B cell (primary cell): ENCODE results near the gene MPIG6B.

ENCODE experiments used
- CTCF ChIP-seq: fragments of 200-600 bp; IDR thresholded peaks from one replicate; pipeline ENCODE4 v1.8.0; 2022; ENCODE audit warnings: antibody characterized with exemption, mild to moderate bottlenecking
- EZH2 ChIP-seq: IDR thresholded peaks from 2 replicates; pipeline ENCODE4 v1.6.1; 2012; ENCODE audit warnings: borderline replicate concordance, low read depth, mild to moderate bottlenecking, moderate library complexity, low read length; ENCODE audit not compliant: insufficient read depth, poor library complexity, severe bottlenecking

DNA sequence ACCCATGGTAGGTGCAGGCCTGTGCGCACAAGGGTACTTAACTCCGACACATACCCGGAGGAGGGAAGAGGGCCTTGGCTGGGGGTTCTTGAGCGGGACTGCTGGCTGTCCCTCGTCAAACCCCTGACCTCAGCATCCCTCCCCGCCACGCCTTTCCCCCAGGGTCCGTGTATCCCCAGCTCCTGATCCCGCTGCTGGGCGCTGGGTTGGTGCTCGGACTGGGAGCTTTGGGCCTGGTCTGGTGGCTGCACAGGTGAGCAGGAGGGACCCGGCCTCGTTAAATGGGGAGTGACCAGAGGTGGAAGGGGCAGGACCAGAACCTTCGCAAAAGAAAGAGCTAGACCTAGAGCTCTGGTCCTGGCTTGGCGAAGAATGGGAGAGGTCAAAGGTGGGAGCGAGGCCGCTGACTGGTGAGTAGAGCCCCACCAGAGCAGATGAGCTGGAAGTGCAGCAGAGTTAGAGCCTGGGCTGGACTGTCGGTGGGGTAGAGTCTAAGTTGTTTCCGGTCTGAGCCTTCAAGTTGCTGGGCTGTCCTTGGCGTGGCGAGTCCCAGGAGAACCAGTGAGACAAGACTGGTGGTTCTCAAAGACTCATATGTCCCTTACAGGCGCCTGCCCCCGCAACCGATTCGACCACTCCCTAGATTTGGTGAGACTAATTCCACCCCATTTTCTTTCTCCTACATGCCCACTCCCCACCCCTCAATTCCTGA is 963 bp downstream of the MPIG6B start:
- TF ChIP-seq CTCF (no peak), EZH2 (no peak)
